ENCODE results near the gene FNDC3B.

- TF ChIP-seq CTCF (conservative IDR thresholded peaks at IDR 0.05; ENCODE audit: low read depth, low read length) (no peak), EZH2 (IDR thresholded peaks at IDR 0.05; ENCODE audit: low read length, unreplicated experiment) (no peak), EZH2phosphoT487 (IDR thresholded peaks at IDR 0.05; ENCODE audit: borderline replicate concordance, low read length) (no peak)
These were observed 135.3 kb downstream of the FNDC3B start for GRCh38 chr3:172174513-172175253.
